Stimulated activated effector memory CD8-positive, alpha-beta T cell treated with anti-CD3 and anti-CD28 coated beads, Interleukin-12 subunit alpha, Interleukin-12 subunit beta, amount 100 ng/mL, for 72 hours (primary cell): ENCODE data around the gene GSX2.

Source experiments
- ATAC-seq: fragments of 150-1000 bp; cut with Tn5 transposase; 2 replicates; pipeline ENCODE4 v1.10.0; 2021
- DNase-seq, 2 donors: peaks; one replicate each; pipeline ENCODE4 v3.0.0; 2021 to 2022; ENCODE audit warnings: low spot score in 2 of 2
- H3K27ac Mint-ChIP-seq: one replicate; pipeline ENCODE4 v1.8.0; 2022; ENCODE audit warnings: mild to moderate bottlenecking, mixed read lengths
- H3K36me3 Mint-ChIP-seq: one replicate; pipeline ENCODE4 v1.8.0; 2022; ENCODE audit warnings: mild to moderate bottlenecking, mixed read lengths
- H3K4me1 Mint-ChIP-seq: one replicate; pipeline ENCODE4 v1.8.0; 2022; ENCODE audit warnings: mixed read lengths
- H3K4me3 Mint-ChIP-seq: one replicate; pipeline ENCODE4 v1.8.0; 2022; ENCODE audit warnings: mild to moderate bottlenecking, mixed read lengths
- H3K9me3 Mint-ChIP-seq: one replicate; pipeline ENCODE4 v1.8.0; 2022; ENCODE audit warnings: mixed read lengths

The GSX2 gene

DNA sequence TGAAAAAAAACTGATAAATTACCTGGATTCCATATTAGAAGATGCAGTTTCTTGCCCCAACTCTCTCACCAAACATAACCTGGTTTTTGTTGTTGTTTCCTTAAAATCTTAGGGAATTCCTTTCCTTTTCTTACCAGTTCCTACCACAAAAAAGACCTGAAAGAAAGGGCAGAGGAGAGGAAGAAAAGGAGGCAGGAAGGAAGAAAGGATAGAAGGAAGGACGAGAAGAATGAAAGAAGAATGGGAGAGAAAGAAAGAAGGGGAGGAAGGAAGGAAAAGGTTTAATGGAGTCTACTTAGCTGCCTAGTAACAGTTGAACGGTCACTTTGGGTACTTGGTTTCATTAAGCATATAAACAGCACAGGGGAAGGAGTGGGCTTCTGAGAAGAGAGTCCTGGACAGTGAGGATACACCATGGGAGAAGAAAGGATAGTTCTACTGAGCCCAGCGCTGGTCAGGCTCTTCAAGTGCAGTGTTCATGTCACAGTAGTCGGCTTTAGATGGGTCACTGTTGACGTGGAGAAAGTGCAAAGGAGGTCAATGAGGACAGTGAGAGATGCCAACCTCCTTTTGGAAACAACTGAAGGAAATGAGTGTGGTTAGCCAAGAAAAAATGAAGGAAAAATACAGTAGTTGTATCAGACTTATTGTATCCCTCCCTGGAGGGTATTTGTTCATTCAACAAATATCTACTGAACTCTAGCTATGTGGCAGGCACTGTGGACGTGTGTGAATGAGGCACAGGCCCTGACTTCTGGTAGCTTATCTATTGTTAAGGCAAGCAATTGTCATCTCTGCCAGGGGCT lies 34.5 kb upstream of the GSX2 start:
- H3K27ac Mint-ChIP-seq = peak overlapping the region; percentile 97
- H3K4me3 Mint-ChIP-seq = peak overlapping the region; percentile 89
- no peaks in the 10 kb centered on the region for H3K9me3 Mint-ChIP-seq
- DNase-seq (no peak), ATAC-seq (no peak)
- H3K36me3 Mint-ChIP-seq = peaks cover 39% of the 10 kb centered on the region
- peaks cover 23% of the 10 kb centered on the region for H3K4me1 Mint-ChIP-seq

DNA sequence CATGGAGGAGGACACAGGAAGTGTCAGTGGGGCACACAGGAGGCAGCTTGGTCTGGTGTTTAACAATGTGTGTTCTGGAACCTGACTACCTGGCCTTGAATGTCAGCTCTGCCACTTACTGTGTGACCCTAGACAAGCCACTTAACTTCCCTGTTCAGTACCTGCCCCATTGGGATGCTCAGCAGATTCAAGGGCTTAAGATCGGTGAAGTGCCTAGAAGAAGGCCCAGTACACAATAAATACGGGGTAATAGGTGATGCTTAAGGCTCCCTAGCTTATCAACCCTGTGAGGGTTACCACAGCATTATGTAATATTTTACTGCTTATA lies 33.9 kb upstream of the GSX2 start:
- Mint-ChIP-seq H3K4me1 (peaks cover 22% of the 10 kb centered on the region), H3K27ac (peak overlapping the region; percentile 97), H3K9me3 (no peaks in the 10 kb centered on the region), H3K36me3 (peaks cover 38% of the 10 kb centered on the region), H3K4me3 (no peak overlapping the region)
- DNase-seq = no peak
- no peak for ATAC-seq

DNA sequence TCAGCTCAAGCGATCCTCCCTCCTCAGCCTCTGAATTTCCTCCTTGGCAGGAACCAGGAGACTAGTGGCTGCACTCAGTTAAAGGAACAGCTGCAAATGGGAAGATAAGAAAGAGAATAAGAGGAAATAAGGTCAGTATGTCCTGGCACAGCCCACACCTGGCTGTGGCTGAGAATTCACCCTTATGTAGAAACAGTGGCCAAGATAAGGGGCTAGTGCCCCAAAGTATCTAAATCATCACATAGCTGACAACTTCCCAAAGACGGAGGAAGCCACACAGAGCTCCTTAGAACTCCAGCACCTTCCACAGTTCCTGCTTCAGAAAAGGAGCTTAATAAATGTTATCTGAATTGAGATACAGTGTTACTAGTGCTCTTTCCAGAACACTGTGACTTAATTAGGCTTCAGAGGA lies 33.2 kb upstream of the GSX2 start:
- Mint-ChIP-seq H3K9me3 (no peaks in the 10 kb centered on the region), H3K36me3 (peaks cover 31% of the 10 kb centered on the region), H3K27ac (no peak overlapping the region), H3K4me1 (peaks cover 15% of the 10 kb centered on the region), H3K4me3 (no peak overlapping the region)
- DNase-seq (no peak), ATAC-seq (no peak)

GRCh38 chr4:54067166-54067565 lies 32.8 kb upstream of the GSX2 start:
- Mint-ChIP-seq H3K36me3 (peaks cover 28% of the 10 kb centered on the region), H3K27ac (no peak overlapping the region), H3K4me3 (no peak overlapping the region), H3K4me1 (peaks cover 12% of the 10 kb centered on the region), H3K9me3 (no peaks in the 10 kb centered on the region)
- ATAC-seq = no peak
- no peak for DNase-seq

- Mint-ChIP-seq H3K27ac (no peak overlapping the region), H3K4me3 (no peak overlapping the region), H3K4me1 (no peaks in the 10 kb centered on the region), H3K9me3 (no peaks in the 10 kb centered on the region), H3K36me3 (no peaks in the 10 kb centered on the region)
- DNase-seq (no peak), ATAC-seq (no peak)
These were observed 26.6 kb upstream of the GSX2 start for GRCh38 chr4:54073271-54073880.

DNA sequence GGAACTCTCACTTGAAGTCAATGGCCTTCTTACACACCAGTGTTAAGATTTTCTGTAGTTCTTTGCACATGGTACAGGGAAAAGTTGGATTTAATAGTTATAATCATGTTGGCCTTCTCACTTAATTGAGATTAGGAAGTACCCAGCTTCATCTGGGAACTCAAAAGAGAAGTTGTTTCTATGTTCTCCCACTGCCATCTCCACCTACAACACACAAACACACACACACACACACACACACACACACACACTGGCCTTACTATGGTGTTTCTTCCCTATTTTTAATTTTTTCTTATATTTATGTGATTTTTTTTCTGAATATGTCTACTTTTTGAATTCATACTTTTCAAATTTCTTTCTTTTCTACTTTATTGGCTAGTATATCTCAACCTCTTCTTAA lies 25.6 kb upstream of the GSX2 start:
- H3K9me3 Mint-ChIP-seq = no peaks in the 10 kb centered on the region
- H3K4me3 Mint-ChIP-seq = no peak overlapping the region
- DNase-seq = no peak
- H3K27ac Mint-ChIP-seq = no peak overlapping the region
- H3K4me1 Mint-ChIP-seq = no peaks in the 10 kb centered on the region
- H3K36me3 Mint-ChIP-seq = no peaks in the 10 kb centered on the region
- no peak for ATAC-seq

- H3K36me3 Mint-ChIP-seq = no peaks in the 10 kb centered on the region
- H3K4me3 Mint-ChIP-seq = no peak overlapping the region
- no peaks in the 10 kb centered on the region for H3K4me1 Mint-ChIP-seq
- DNase-seq (no peak), ATAC-seq (no peak)
- H3K9me3 Mint-ChIP-seq = no peaks in the 10 kb centered on the region
- H3K27ac Mint-ChIP-seq = no peak overlapping the region
These were observed 23.3 kb upstream of the GSX2 start for GRCh38 chr4:54076673-54077072.

GRCh38 chr4:54077812-54078211 lies 22.2 kb upstream of the GSX2 start:
- no peaks in the 10 kb centered on the region for H3K9me3 Mint-ChIP-seq
- no peaks in the 10 kb centered on the region for H3K36me3 Mint-ChIP-seq
- H3K4me3 Mint-ChIP-seq = no peak overlapping the region
- H3K27ac Mint-ChIP-seq = no peak overlapping the region
- ATAC-seq = peak; percentile 65
- H3K4me1 Mint-ChIP-seq = no peaks in the 10 kb centered on the region
- DNase-seq = no peak

DNA sequence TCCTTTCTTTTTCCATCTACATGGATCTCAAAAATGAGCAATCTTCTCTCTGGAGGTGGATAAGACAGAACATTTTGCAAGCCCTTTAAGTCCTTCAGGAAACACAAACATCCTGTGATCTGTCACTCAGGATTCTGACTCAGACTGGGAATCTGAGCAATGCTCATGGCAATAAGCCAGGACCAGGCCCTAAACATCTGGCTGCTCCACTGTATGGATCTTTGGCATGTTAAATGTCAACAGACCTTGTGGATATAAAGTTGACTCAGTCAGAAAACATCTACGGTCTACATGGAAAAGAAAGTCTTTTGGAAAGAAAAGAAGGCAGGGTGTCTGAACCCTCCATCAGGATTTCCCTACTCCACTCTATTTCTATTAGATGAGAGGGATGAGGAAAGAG lies 17.8 kb upstream of the GSX2 start:
- no peak for ATAC-seq
- H3K36me3 Mint-ChIP-seq = no peaks in the 10 kb centered on the region
- DNase-seq = no peak
- H3K4me1 Mint-ChIP-seq = no peaks in the 10 kb centered on the region
- no peak overlapping the region for H3K27ac Mint-ChIP-seq
- no peak overlapping the region for H3K4me3 Mint-ChIP-seq
- H3K9me3 Mint-ChIP-seq = no peaks in the 10 kb centered on the region

- Mint-ChIP-seq H3K27ac (no peak overlapping the region), H3K36me3 (no peaks in the 10 kb centered on the region), H3K9me3 (no peaks in the 10 kb centered on the region), H3K4me1 (no peaks in the 10 kb centered on the region), H3K4me3 (no peak overlapping the region)
- ATAC-seq (no peak), DNase-seq (no peak)
These were observed 14.7 kb upstream of the GSX2 start for GRCh38 chr4:54085284-54085683.

- Mint-ChIP-seq H3K4me3 (no peak overlapping the region), H3K27ac (no peak overlapping the region), H3K36me3 (peaks cover 10% of the 10 kb centered on the region), H3K4me1 (peaks cover 22% of the 10 kb centered on the region), H3K9me3 (no peaks in the 10 kb centered on the region)
- DNase-seq = no peak
- ATAC-seq = no peak
These were observed 10.1 kb upstream of the GSX2 start for GRCh38 chr4:54089875-54090274.

GRCh38 chr4:54090404-54090803 lies 9.6 kb upstream of the GSX2 start:
- H3K27ac Mint-ChIP-seq = no peak overlapping the region
- H3K4me1 Mint-ChIP-seq = peaks cover 22% of the 10 kb centered on the region
- H3K9me3 Mint-ChIP-seq = no peaks in the 10 kb centered on the region
- peaks cover 10% of the 10 kb centered on the region for H3K36me3 Mint-ChIP-seq
- no peak overlapping the region for H3K4me3 Mint-ChIP-seq
- DNase-seq (no peak), ATAC-seq (no peak)

DNA sequence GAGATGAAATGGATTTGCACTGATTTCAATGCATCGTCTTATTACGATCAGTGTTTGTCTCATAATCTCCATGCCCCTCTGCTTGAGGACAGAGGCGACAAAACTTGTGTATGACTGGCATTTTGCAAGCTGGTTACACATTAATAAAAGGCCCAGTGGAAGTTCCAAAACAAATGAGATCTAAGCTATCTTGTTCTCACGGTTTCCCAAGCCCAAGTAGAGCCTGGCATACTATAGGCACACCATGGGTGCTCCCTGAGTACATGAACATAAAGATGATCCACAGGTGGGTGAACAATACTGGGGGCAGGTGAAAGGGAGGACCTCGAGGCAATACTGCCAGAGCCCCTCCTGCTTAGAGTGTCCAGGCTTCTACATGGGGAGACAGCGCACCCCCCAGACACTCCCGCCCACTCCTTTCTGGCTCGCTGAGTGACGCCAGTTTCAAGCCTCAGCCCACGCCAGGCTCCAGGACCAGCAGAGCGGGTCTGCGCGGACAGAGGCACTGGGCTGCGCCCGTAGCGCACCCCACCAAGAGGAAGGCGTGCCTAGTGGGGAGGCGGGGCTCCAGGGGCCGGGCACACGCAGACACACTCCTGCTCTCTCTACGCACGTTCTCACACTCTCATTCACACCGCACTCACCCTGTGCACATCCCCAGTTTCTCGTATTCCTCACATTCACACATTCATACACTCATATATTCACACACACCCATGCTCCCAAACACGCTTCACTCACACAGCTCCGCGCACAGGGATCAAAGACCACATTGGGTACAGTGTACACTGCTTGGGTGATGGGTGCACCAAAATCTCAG lies 8.9 kb upstream of the GSX2 start:
- ATAC-seq (peak; percentile 69), DNase-seq (no peak)
- Mint-ChIP-seq H3K4me3 (peak overlapping the region; percentile 81), H3K36me3 (peaks cover 10% of the 10 kb centered on the region), H3K9me3 (no peaks in the 10 kb centered on the region), H3K4me1 (peaks cover 23% of the 10 kb centered on the region), H3K27ac (peak overlapping the region; percentile 14)

- Mint-ChIP-seq H3K4me1 (peaks cover 30% of the 10 kb centered on the region), H3K27ac (peak overlapping the region; percentile 14), H3K36me3 (peaks cover 10% of the 10 kb centered on the region), H3K4me3 (peak overlapping the region; percentile 81), H3K9me3 (no peaks in the 10 kb centered on the region)
- DNase-seq = peak; percentile 64 to 81
- peak; percentile 94 for ATAC-seq
These were observed 8.1 kb upstream of the GSX2 start for GRCh38 chr4:54091637-54092404.
